Transverse colon (tissue), 4 donors: Measurements from ENCODE around the gene AGAP1. TPM values are rescaled to one million over a fixed set of nuclear protein-coding genes. Genes with fewer than 3 reads are reported as not detected.

ENCODE experiments used
- DNase-seq: peaks from one replicate; pipeline ENCODE4 v3.0.0-alpha.2; 2019
- H3K27ac ChIP-seq, 4 donors: fragments of 200-600 bp; sonication (generic); 2 replicates each; pipeline ENCODE4 v1.5.1; 2016 to 2018; ENCODE audit warnings: inconsistent platforms in 4 of 4
- H3K27me3 ChIP-seq: fragments of 200-600 bp; sonication (generic); 2 replicates; pipeline ENCODE4 v1.5.1; 2017; ENCODE audit warnings: inconsistent platforms
- H3K36me3 ChIP-seq, 4 donors: fragments of 200-600 bp; sonication (generic); 2 replicates each; pipeline ENCODE4 v1.5.1; 2017 to 2019; ENCODE audit warnings: inconsistent platforms in 4 of 4
- H3K4me1 ChIP-seq, 4 donors: fragments of 200-600 bp; sonication (generic); 2 replicates each; pipeline ENCODE4 v1.5.1; 2017 to 2020; ENCODE audit warnings: inconsistent platforms in 4 of 4
- H3K4me3 ChIP-seq, 4 donors: fragments of 200-600 bp; sonication (generic); 1 replicate in 1 of 4; 2 replicates in 3 of 4; pipeline versions ENCODE4 v1.5.1 to v1.6.1; 2017 to 2019; ENCODE audit warnings: inconsistent platforms in 4 of 4
- H3K9me3 ChIP-seq, 2 donors: fragments of 200-600 bp; sonication (generic); 2 replicates each; pipeline ENCODE4 v1.5.1; 2017 to 2019; ENCODE audit warnings: inconsistent platforms in 2 of 2
- CTCF ChIP-seq, 5 experiments: fragments of 200-600 bp in 3 of 5; fragments of 450-650 bp in 2 of 5; sonication (generic) in 3 of 5; IDR thresholded peaks; 1 replicate in 2 of 5; 2 replicates in 3 of 5; pipeline ENCODE4 v1.5.1; 2016 to 2017; ENCODE audit warnings: antibody characterized with exemption in 5 of 5, inconsistent platforms in 3 of 5, mild to moderate bottlenecking in 2 of 5, moderate library complexity in 1 of 5
- EP300 ChIP-seq: sonication (generic); formaldehyde crosslinking; IDR thresholded peaks from one replicate; pipeline ENCODE4 v1.6.1; 2017; ENCODE audit warnings: antibody characterized with exemption, low read depth
- POLR2A ChIP-seq: fragments of 450-650 bp; IDR thresholded peaks from one replicate; pipeline ENCODE4 v1.6.1; 2016; ENCODE audit warnings: antibody characterized with exemption, mild to moderate bottlenecking, moderate library complexity
- POLR2AphosphoS5 ChIP-seq, 3 donors: sonication (generic); formaldehyde crosslinking; IDR thresholded peaks; one replicate each; pipeline ENCODE4 v1.6.1; 2016; ENCODE audit warnings: antibody characterized with exemption in 3 of 3
- WGBS, 2 donors: methylation state at CpG; one replicate each; pipeline ENCODE4 v1.1.5; 2018; ENCODE audit warnings: low coverage in 1 of 2; 5-methylcytosine and 5-hydroxymethylcytosine counted together
- in situ Hi-C, 4 donors: fragments of 200-750 bp; cut with MboI; loops; one replicate each; pipeline versions ENCODE4 v1.15.0 to v1.15.1; 2017; ENCODE audit warnings: low sequenced_read_pairs in 3 of 4, low pct_ligation_motif_present in 1 of 4, low pct_unique_long_range_greater_than_20kb in 1 of 4
- intact Hi-C: fragments of 100-400 bp; cut with DNase I; formaldehyde crosslinking; loops from one replicate; pipeline ENCODE4 v1.15.1; 2023; ENCODE audit warnings: low total_unique reads
- total RNA-seq, 4 donors: library from RNA; depleted of rRNA; stranded (reverse); fragments of >200 nt; gene quantifications; one replicate each; pipeline ENCODE4 v1.1.0, GENCODE V29; 2016

The AGAP1 gene
- total RNA-seq, 4 donors from 2014 or later: 56.1 to 96.9 (median 71.2) TPM

DNA sequence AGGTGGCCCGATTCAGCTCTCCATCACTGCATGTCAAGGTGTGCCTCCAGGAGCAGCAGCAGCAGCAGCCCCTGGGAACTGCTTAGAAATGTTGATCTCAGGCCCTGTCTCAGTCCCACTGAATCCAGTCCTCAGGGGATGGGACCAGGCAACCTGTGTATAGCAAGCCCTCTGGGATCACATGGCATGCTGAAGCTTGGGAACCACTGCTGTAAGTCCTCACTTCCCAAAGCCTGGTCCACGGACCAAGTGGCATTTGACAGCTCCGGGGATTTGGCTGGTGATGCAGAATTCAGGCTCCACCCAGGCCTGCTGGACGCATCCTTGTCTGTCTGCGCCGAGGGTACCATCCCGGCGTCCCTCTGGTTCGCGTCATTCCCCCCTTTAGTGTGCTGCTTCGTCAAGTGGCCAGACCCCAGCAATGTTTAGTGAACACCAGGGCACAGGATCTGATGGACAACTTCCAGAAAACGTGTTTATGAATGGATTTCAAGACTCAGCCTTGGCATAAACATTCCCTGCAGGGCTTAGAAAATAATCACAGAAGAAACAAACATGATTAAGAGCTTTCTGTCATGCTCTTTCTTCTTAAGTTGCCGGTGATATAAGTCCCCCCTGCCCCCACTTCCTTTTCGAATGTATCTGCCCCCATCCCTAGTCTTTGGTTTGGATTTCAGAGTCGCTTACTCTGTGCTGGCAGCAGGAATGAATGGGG lies 440.4 kb downstream of the AGAP1 start:
- H3K4me1 ChIP-seq: no peaks in the 10 kb centered on the region
- no peak for DNase-seq
- TF ChIP-seq CTCF (IDR thresholded peaks at IDR 0.05): no peak
- TF ChIP-seq POLR2AphosphoS5 (IDR thresholded peaks at IDR 0.05): no peak
- TF ChIP-seq POLR2A: no peak
- no peak for TF ChIP-seq EP300
- no peaks in the 10 kb centered on the region for H3K27me3 ChIP-seq
- H3K27ac ChIP-seq: no peak overlapping the region
- in situ Hi-C loops: no loop called here
- H3K9me3 ChIP-seq: no peaks in the 10 kb centered on the region
- H3K36me3 ChIP-seq: peaks cover 0 to 6% (median 0%) of the 10 kb centered on the region in 4 donors
- WGBS, 2 donors: 64 to 70% methylated on average over 2 to 15 of the region's 15 CpGs
- intact Hi-C loops: no loop called here
- H3K4me3 ChIP-seq: no peak overlapping the region

- DNase-seq: no peak
- no peak overlapping the region for H3K27ac ChIP-seq
- in situ Hi-C loops: no loop called here
- intact Hi-C loops: no loop called here
- H3K36me3 ChIP-seq: peaks cover 0 to 6% (median 0%) of the 10 kb centered on the region in 4 donors
- TF ChIP-seq CTCF (IDR thresholded peaks at IDR 0.05) (no peak), POLR2AphosphoS5 (IDR thresholded peaks at IDR 0.05) (no peak), EP300 (no peak), POLR2A (no peak)
- no peak overlapping the region for H3K4me3 ChIP-seq
- no peaks in the 10 kb centered on the region for H3K9me3 ChIP-seq
- no peaks in the 10 kb centered on the region for H3K4me1 ChIP-seq
- 79 to 81% methylated on average over 11 to 16 of the region's 16 CpGs for WGBS, 2 donors
- H3K27me3 ChIP-seq: no peaks in the 10 kb centered on the region
These were observed 441.1 kb downstream of the AGAP1 start for GRCh38 chr2:235934774-235935484.

DNA sequence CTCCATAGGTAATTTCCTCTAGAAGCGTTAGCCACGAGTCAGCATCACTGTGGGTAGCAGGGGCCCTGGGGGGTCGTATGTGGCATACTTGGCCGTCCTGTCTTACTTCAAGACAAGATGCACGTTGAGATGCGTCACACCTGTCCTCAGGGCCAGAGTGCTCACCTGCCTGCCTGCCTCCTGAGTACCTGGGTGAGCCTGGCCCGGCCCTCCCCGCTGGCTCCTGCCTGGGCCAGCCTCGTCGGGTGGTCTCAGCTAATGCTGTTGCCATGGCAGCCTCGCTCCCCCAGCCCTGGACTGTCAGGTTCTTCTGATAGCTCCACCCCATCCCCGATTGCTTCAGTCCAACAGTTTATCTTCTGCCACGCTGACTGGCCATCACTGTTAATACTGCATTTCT lies 441.9 kb downstream of the AGAP1 start:
- in situ Hi-C loops: no loop called here
- H3K36me3 ChIP-seq: peaks cover 0 to 6% (median 0%) of the 10 kb centered on the region in 4 donors
- H3K4me3 ChIP-seq: no peak overlapping the region
- intact Hi-C loops: no loop called here
- DNase-seq: no peak
- H3K27me3 ChIP-seq: no peaks in the 10 kb centered on the region
- TF ChIP-seq EP300 (no peak), POLR2A (no peak), POLR2AphosphoS5 (IDR thresholded peaks at IDR 0.05) (no peak), CTCF (IDR thresholded peaks at IDR 0.05) (no peak)
- H3K27ac ChIP-seq: no peak overlapping the region
- H3K9me3 ChIP-seq: no peaks in the 10 kb centered on the region
- H3K4me1 ChIP-seq: no peaks in the 10 kb centered on the region
- WGBS, 2 donors: 90 to 100% methylated on average over 1 to 13 of the region's 13 CpGs

DNA sequence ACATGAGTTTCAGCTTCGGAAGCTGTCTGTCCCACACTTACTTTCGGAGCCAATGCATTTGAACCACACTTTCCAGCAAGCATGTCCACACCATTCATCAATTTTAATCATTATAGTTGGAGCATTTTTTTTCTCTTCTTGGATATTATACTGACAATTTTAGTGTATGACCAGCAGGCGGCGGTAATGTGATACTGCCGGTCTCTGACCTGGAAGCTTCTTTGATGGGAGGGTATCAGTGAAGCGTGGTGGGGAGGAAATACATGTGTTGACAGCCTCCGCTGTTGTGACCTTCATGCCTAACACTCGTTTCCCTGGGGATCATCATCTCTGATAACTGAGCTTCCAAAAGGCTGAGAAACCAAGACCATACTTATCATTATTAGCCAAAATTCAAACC lies 442.6 kb downstream of the AGAP1 start:
- H3K4me3 ChIP-seq: no peak overlapping the region
- in situ Hi-C loops: no loop called here
- peaks cover 0 to 6% (median 0%) of the 10 kb centered on the region in 4 donors for H3K36me3 ChIP-seq
- H3K4me1 ChIP-seq: no peaks in the 10 kb centered on the region
- 78 to 80% methylated on average over 7 to 8 of the region's 8 CpGs for WGBS, 2 donors
- no peak for TF ChIP-seq EP300
- TF ChIP-seq POLR2A: no peak
- peak in 1 of 5 experiments; percentile 17 for TF ChIP-seq CTCF (IDR thresholded peaks at IDR 0.05)
- TF ChIP-seq POLR2AphosphoS5 (IDR thresholded peaks at IDR 0.05): no peak
- no peak for DNase-seq
- intact Hi-C loops: no loop called here
- no peaks in the 10 kb centered on the region for H3K27me3 ChIP-seq
- H3K27ac ChIP-seq: no peak overlapping the region
- H3K9me3 ChIP-seq: no peaks in the 10 kb centered on the region
